Posterior vena cava (tissue), 2 donors: Measurements from ENCODE around the gene INAVA. TPM values are rescaled to one million over a fixed set of nuclear protein-coding genes. Genes with fewer than 3 reads are reported as not detected.

ENCODE experiments used
- DNase-seq: peaks from one replicate; pipeline ENCODE4 v3.0.0-alpha.2; 2020; ENCODE audit warnings: low spot score
- intact Hi-C, 2 donors: fragments of 100-400 bp; cut with DNase I; formaldehyde crosslinking; loops; one replicate each; pipeline versions ENCODE4 v1.14.1 to v1.14.2; 2022 to 2023
- long read RNA-seq, 2 donors: library from polyadenylated mRNA; unstranded; transcript quantifications; one replicate each; pipeline ENCODE4 v2.0.0, GENCODE V29; 2020 to 2021
- total RNA-seq, 2 donors: library from RNA; stranded (reverse); fragmentation: NEBNext Ultra II Directional; extraction: Animal tissue kit (Norgen Biotek cat#: 25700); gene quantifications; one replicate each; pipeline ENCODE4 v1.2.1, GENCODE V29; 2021
- donor health status: DM: yes; HTN: yes; CAD: no.
- donor health status: DM: yes; HTN: yes; CAD: no.

The INAVA gene
- total RNA-seq = under 1 TPM; 0.29 to 0.51 TPM
- long read RNA-seq, donor 1 = 0 reads
- long read RNA-seq, donor 2 = 0 reads

DNA sequence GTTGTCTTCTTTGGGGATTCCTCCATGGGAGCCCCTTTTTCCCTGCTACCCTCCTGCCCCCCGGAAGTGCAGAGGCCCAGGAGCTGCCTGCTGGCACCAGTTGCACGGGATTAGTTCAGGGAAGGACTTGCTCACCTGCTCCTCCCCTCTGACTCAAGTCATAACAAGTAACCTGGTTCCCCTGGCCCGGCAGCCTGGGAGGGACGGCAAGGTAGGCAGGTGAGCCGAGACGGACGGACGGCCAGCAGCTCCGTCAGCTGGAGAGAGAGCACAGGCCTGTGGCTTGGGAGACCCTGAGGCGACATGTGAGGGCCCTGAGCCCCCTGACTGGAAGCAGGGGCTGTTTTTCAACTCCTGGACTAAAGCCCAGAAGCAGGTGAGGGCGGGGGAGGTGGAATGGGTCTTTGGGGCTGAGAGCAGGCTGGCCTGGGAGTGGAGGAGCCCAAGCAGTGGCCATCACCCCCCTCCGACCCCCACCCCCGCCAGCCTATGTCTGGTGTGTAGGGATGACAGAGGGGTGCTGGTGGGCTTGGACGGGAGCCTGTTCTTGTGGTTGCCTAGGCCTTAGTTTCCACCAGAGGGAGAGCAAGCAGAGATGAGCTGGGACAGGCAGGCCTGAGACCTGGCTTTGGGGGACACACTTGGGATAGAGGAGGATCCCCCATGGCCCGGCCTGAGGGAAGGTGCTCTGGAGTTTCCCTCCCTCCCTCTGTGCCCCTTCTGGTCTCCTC is at the start of gene INAVA:
Gene INAVA, plus strand, starts transcription at position 189 of the 731 bp plus-strand sequence. CDS start 3,501 bp downstream, outside the sequence.
- DNase-seq = no peak
- intact Hi-C loops = no loop called here

DNA sequence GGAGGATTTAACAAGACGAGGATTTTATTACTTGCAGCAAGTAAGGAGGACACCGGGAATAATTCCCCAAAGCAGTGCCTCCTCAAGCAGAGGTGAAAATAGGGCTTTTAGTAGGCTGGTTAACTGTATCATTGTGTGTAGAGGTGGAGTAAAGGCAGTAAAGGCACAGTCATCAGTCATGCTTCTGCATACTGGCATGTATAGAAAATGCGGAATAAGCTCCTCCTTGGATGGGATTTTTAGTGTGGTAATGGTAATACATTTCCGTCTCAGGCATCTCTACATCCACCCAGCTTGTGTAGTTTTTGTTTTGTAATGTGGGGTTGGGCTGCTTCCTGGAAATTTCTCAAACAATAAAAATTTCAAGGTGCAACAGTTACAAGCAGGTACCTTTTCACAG is 49.3 kb upstream of the INAVA start:
- intact Hi-C loops = no loop called here
- no peak for DNase-seq

GRCh38 chr1:200846398-200846797 is 48.3 kb upstream of the INAVA start:
- intact Hi-C loops = no loop called here
- no peak for DNase-seq

GRCh38 chr1:200849430-200849829 is 45.3 kb upstream of the INAVA start:
- intact Hi-C loops = no loop called here

DNA sequence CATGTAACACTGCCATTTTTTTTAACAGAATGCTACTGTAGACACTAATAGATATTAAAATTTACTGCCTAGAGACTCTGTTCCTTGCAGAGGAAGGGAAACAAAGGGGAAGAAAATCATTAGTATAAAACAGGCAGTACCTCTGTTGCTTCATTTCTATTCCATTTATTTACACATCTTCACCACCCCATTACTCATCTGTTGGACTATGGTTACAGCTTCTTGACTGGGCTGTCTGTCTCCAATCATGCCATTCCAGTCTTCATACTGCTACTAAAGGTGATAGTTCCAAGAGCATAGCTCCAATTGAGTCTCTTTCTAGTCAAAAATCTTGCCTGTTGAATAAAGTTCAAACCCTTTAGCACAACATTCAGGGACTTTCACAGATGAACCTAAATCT is 44.1 kb upstream of the INAVA start:
- intact Hi-C loops = no loop called here
- DNase-seq = no peak

More at GRCh38 chr1:200849430-200849829, 45.3 kb upstream of the INAVA start:
- no peak for DNase-seq

DNA sequence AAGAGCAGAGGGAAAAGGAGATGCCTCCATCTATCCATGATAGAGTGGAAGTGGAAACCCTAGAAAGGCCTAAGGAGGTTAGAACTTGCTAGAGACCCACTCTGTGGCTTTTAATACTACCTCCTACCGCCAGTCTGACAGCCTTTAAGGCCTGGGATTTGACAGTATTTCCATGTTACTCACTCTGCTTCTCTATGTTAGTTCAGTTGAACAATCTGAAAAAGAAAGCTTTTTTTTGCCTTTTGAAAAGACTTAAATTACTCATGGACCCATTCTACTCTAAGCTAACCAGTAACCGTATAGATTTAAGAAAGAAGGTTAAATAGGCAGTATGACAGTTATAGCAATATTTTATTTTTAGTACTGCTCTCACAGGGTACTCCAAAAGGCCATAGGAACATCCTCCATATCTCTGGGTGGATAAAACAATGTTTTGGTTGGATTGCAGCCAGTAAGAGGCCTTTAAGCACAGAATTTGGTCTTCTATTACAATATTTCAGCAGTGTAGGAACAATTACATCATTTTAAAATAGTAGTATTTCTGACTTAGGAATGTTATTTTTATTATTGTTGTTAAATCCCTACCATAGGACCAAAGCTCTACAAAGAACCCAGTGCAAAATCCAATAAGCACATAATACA is 37.9 kb upstream of the INAVA start:
- no peak for DNase-seq
- intact Hi-C loops = no loop called here

- DNase-seq = no peak
Observed at GRCh38 chr1:200857804-200858203, 36.9 kb upstream of the INAVA start.

GRCh38 chr1:200861937-200862647 is 32.6 kb upstream of the INAVA start:
- DNase-seq = no peak
- intact Hi-C loops = loop anchor here in 1 of 2 donors (5.0 kb wide), 1 partner anchor 400 kb away; no protein-coding TSS in a partner anchor

More at GRCh38 chr1:200857804-200858203, 36.9 kb upstream of the INAVA start:
- intact Hi-C loops = no loop called here

DNA sequence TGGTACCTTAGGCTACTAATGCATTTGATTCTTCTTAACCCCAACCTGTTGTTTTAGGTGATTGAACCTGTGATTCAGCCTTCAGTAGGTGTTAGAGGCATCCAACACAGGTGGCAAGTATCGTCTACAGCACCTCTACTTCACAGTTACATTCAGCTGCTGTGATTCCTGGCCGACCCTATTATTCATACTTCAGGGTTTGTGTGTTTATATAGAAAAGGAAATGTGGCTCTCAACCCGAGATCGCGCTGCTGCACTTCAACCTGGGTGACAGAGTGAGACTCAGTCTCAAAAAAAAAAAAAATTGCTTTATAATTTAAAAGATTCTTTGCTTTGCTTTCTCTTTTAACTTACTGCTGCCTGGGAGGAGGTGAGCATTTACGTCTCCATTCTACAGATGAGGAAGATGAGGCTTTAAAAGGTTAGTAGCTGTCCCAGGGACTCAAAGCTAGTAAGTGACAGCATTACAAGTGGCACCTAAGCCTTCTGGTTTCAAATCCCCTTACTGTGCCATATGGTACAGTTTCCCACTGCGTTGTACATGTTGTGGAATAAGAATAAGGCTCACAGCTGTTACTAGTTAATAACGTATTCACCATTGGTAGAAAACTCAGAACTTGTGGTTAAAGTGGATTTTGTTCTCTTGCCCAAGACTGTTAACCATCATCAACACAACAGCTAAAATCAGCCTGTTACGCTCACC is 31.8 kb upstream of the INAVA start:
- no peak for DNase-seq

DNA sequence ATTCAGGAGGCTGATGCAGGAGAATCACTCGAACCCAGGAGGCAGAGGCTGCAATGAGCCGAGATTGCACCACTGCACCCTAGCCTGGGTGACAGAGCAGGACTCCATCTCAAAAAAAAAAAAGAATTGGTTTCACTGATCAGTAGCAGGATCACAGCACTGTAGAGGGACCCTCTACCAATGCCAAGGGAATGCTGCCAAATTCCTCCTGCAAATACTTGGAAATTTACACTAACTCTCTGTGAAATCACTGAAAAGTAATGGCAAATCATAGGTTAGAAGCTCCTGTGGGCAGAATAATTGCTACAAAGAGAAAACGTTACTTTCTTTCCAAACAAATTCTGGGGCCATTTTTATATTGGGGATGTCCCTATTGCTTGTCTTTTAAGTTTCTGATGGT is 28.6 kb upstream of the INAVA start:
- intact Hi-C loops = no loop called here
- DNase-seq = no peak

More for the DNA sequence above, 31.8 kb upstream of the INAVA start:
- intact Hi-C loops = loop anchor here in 1 of 2 donors (5.0 kb wide), 1 partner anchor 401 kb away; no protein-coding TSS in a partner anchor

GRCh38 chr1:200866521-200866920 is 28.2 kb upstream of the INAVA start:
- intact Hi-C loops = no loop called here
- DNase-seq = no peak

DNA sequence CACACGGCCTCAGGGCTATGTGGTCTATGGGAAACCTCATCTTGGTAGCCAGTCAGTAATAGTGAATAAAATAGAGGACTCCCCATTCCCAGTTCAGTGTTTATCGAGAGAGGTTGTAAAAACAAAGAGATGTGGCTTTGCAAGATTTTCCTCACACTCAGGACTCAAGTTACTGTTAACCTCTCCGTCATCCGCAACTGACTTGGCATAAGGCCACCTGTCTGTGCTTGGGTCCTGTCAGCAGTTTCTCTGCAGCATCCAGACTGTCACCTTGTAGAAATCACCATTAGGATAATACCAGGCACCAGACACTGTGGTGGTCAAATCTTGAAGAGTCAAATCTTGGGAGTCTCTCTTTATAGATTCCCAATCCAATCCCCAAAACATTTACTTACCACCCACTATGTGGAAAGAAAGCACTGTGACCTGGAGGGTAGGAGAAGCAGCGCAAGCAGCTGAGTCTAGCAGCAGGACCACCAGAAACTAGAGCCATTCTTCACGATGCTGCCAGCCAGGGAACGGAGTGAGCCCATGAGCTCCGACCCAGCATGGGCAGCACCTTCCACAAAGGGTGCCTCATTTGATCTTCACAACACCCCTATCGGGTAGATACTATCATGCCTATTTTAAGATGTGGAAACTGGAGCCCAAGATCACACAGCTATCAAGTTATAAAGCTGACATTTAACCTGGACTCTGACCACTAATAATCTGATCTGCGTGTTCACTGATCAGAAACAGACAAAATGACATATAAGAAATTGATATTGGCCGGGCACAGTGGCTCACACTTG is 27.5 kb upstream of the INAVA start:
- intact Hi-C loops = no loop called here
- DNase-seq = no peak

DNA sequence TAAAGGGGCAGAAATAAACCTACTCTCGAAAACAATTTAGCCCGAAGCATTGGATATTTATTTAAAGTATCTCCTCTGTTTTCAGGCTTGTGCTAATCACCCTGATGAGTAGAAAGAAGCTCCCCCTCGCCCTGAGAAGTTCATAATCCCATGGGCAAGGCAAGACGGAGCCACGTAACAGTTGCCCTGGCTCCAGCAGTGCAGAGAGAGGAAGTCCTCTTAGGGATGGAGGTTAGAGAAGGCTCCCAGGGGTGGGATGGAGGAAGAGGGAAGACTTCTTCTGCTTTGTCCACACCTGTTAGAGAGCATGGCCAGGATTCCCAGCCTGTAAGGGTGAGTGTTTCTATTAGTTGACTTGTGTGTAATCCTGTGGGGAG is 25.3 kb upstream of the INAVA start:
- DNase-seq = no peak
- intact Hi-C loops = no loop called here

DNA sequence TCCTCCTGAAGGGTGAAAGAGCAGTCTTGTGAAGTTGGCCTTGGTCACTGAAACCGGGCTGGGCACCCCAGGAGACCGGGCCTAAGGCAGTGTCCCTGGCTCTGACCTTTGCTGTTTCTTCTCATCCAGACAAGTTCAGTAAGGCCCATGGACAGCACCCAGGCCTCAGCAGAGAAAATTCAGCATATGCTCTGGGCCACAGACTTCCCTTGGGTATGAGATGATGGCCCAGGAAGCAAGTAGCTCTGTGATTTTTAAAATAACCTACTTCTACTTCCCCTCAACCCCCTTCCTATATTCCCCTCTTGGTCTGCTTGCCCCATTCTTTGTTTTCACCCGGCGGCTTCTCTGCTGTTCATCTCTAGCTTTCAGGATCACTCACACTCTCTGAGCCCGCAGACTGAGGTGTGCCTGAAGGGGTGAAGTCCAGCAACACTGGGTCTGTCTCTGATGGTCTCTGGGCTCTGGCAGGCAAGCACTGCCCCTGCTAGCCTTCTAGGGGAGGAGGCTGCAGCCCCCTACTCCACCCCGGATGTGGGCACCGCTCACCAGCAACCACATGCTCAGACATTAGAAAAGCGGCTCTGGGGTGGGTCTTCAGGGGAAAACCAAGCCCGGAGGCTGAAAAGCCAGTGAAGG is 24.8 kb upstream of the INAVA start:
- no peak for DNase-seq

GRCh38 chr1:200872446-200873115 is 22.1 kb upstream of the INAVA start, which contains the start of gene GPR25:
Gene GPR25 (plus strand): TSS chr1:200872981. CDS start chr1:200873038, 57 bp downstream.
- no peak for DNase-seq
- intact Hi-C loops = no loop called here

More for the DNA sequence above, 24.8 kb upstream of the INAVA start:
- intact Hi-C loops = no loop called here

- intact Hi-C loops = no loop called here
- no peak for DNase-seq
Observed at GRCh38 chr1:200873116-200873670, 21.5 kb upstream of the INAVA start.

DNA sequence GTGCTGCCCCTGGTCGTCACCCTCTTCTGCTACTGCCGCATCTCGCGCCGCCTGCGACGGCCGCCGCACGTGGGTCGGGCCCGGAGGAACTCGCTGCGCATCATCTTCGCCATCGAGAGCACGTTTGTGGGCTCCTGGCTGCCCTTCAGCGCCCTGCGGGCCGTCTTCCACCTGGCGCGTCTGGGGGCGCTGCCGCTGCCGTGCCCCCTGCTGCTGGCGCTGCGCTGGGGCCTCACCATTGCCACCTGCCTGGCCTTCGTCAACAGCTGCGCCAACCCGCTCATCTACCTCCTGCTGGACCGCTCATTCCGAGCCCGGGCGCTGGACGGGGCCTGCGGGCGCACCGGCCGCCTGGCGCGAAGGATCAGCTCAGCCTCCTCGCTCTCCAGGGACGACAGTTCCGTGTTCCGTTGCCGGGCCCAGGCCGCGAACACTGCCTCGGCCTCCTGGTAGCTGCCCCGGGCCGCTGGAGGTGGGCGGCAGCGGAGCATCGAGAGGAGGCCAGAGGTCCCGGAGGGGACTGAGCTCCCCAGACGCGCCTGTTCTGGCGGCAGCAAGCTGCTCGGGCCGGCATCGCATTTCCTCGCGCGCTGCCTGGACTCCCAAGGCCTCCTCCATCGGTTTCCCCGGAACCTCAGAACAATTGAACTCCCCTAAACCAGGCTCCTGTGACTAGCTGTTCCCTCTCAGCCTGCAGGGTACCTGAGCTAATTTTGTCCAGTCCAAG is 20.9 kb upstream of the INAVA start:
- no peak for DNase-seq

More for the DNA sequence above, 20.9 kb upstream of the INAVA start:
- intact Hi-C loops = no loop called here
